ENCODE measurements around the gene CEP78. TPM values are rescaled to one million over a fixed set of nuclear protein-coding genes. Genes with fewer than 3 reads are reported as not detected.

Gene CEP78
- total RNA-seq, 2 donors from 2014 or later = 16.4 to 18.9 TPM

- H3K4me1 Mint-ChIP-seq = peaks cover 33% of the 10 kb centered on the region
- no peak overlapping the region for H3K4me3 Mint-ChIP-seq
- no peaks in the 10 kb centered on the region for H3K27me3 Mint-ChIP-seq
- no peaks in the 10 kb centered on the region for H3K9me3 ChIP-seq (ENCODE audit: control insufficient read depth, low read length, poor library complexity, severe bottlenecking)
- DNase-seq (no peak), ATAC-seq (no peak)
- H3K36me3 Mint-ChIP-seq (ENCODE audit: low read depth) = peaks cover 13% of the 10 kb centered on the region
- H3K27ac Mint-ChIP-seq = no peak overlapping the region
These were observed 7.3 kb downstream of the CEP78 start for GRCh38 chr9:78243130-78243529.

- DNase-seq (no peak), ATAC-seq (no peak)
- Mint-ChIP-seq H3K36me3 (ENCODE audit: low read depth) (peaks cover 12% of the 10 kb centered on the region), H3K27ac (peak overlapping the region; percentile 14), H3K4me3 (no peak overlapping the region), H3K4me1 (peaks cover 21% of the 10 kb centered on the region), H3K27me3 (no peaks in the 10 kb centered on the region)
- no peaks in the 10 kb centered on the region for H3K9me3 ChIP-seq (ENCODE audit: control insufficient read depth, low read length, poor library complexity, severe bottlenecking)
These were observed 9.5 kb downstream of the CEP78 start for GRCh38 chr9:78245401-78245800.

- peaks cover 9% of the 10 kb centered on the region for H3K36me3 Mint-ChIP-seq (ENCODE audit: low read depth)
- DNase-seq (no peak), ATAC-seq (no peak)
- no peak overlapping the region for H3K27ac Mint-ChIP-seq
- no peak overlapping the region for H3K4me3 Mint-ChIP-seq
- H3K4me1 Mint-ChIP-seq = peaks cover 8% of the 10 kb centered on the region
- no peaks in the 10 kb centered on the region for H3K27me3 Mint-ChIP-seq
- no peaks in the 10 kb centered on the region for H3K9me3 ChIP-seq (ENCODE audit: control insufficient read depth, low read length, poor library complexity, severe bottlenecking)
These were observed 12.8 kb downstream of the CEP78 start for GRCh38 chr9:78248635-78249034.

GRCh38 chr9:78249542-78249941 is 13.7 kb downstream of the CEP78 start:
- DNase-seq (no peak), ATAC-seq (no peak)
- Mint-ChIP-seq H3K36me3 (ENCODE audit: low read depth) (peaks cover 9% of the 10 kb centered on the region), H3K4me3 (no peak overlapping the region), H3K27me3 (no peaks in the 10 kb centered on the region), H3K27ac (no peak overlapping the region), H3K4me1 (peaks cover 8% of the 10 kb centered on the region)
- no peaks in the 10 kb centered on the region for H3K9me3 ChIP-seq (ENCODE audit: control insufficient read depth, low read length, poor library complexity, severe bottlenecking)

- H3K4me3 Mint-ChIP-seq = no peak overlapping the region
- DNase-seq (no peak), ATAC-seq (no peak)
- peaks cover under 1% of the 10 kb centered on the region for H3K4me1 Mint-ChIP-seq
- peaks cover 5% of the 10 kb centered on the region for H3K36me3 Mint-ChIP-seq (ENCODE audit: low read depth)
- H3K27me3 Mint-ChIP-seq = no peaks in the 10 kb centered on the region
- H3K27ac Mint-ChIP-seq = no peak overlapping the region
- no peaks in the 10 kb centered on the region for H3K9me3 ChIP-seq (ENCODE audit: control insufficient read depth, low read length, poor library complexity, severe bottlenecking)
These were observed 16.7 kb downstream of the CEP78 start for GRCh38 chr9:78252616-78253015.

GRCh38 chr9:78253285-78253684 is 17.4 kb downstream of the CEP78 start:
- ATAC-seq (no peak), DNase-seq (no peak)
- Mint-ChIP-seq H3K27me3 (no peaks in the 10 kb centered on the region), H3K27ac (no peak overlapping the region), H3K36me3 (ENCODE audit: low read depth) (peaks cover 5% of the 10 kb centered on the region), H3K4me3 (no peak overlapping the region), H3K4me1 (no peaks in the 10 kb centered on the region)
- H3K9me3 ChIP-seq (ENCODE audit: control insufficient read depth, low read length, poor library complexity, severe bottlenecking) = no peaks in the 10 kb centered on the region

GRCh38 chr9:78261403-78262001 is 25.6 kb downstream of the CEP78 start:
- no peak overlapping the region for H3K27ac Mint-ChIP-seq
- no peaks in the 10 kb centered on the region for H3K9me3 ChIP-seq (ENCODE audit: control insufficient read depth, low read length, poor library complexity, severe bottlenecking)
- DNase-seq (no peak), ATAC-seq (peak; percentile 50)
- no peaks in the 10 kb centered on the region for H3K27me3 Mint-ChIP-seq
- peaks cover 18% of the 10 kb centered on the region for H3K36me3 Mint-ChIP-seq (ENCODE audit: low read depth)
- no peak overlapping the region for H3K4me3 Mint-ChIP-seq
- peaks cover 7% of the 10 kb centered on the region for H3K4me1 Mint-ChIP-seq

GRCh38 chr9:78262655-78263054 is 26.8 kb downstream of the CEP78 start:
- Mint-ChIP-seq H3K27ac (no peak overlapping the region), H3K4me3 (no peak overlapping the region), H3K36me3 (ENCODE audit: low read depth) (peaks cover 17% of the 10 kb centered on the region), H3K4me1 (peaks cover 7% of the 10 kb centered on the region), H3K27me3 (no peaks in the 10 kb centered on the region)
- H3K9me3 ChIP-seq (ENCODE audit: control insufficient read depth, low read length, poor library complexity, severe bottlenecking) = no peaks in the 10 kb centered on the region
- no peak for ATAC-seq
- DNase-seq = no peak

- Mint-ChIP-seq H3K4me1 (peaks cover 7% of the 10 kb centered on the region), H3K27me3 (no peaks in the 10 kb centered on the region), H3K27ac (no peak overlapping the region), H3K4me3 (no peak overlapping the region), H3K36me3 (ENCODE audit: low read depth) (peaks cover 30% of the 10 kb centered on the region)
- ATAC-seq (no peak), DNase-seq (no peak)
- no peaks in the 10 kb centered on the region for H3K9me3 ChIP-seq (ENCODE audit: control insufficient read depth, low read length, poor library complexity, severe bottlenecking)
These were observed 32.0 kb downstream of the CEP78 start for GRCh38 chr9:78267889-78268288.

- Mint-ChIP-seq H3K27me3 (no peaks in the 10 kb centered on the region), H3K4me3 (no peak overlapping the region), H3K4me1 (peaks cover 3% of the 10 kb centered on the region), H3K27ac (no peak overlapping the region), H3K36me3 (ENCODE audit: low read depth) (peaks cover 26% of the 10 kb centered on the region)
- DNase-seq (no peak), ATAC-seq (no peak)
- H3K9me3 ChIP-seq (ENCODE audit: control insufficient read depth, low read length, poor library complexity, severe bottlenecking) = no peaks in the 10 kb centered on the region
These were observed 33.9 kb downstream of the CEP78 start for GRCh38 chr9:78269784-78270183.

GRCh38 chr9:78272307-78272706 is 36.4 kb downstream of the CEP78 start:
- ATAC-seq (no peak), DNase-seq (no peak)
- peaks cover 18% of the 10 kb centered on the region for H3K36me3 Mint-ChIP-seq (ENCODE audit: low read depth)
- H3K4me3 Mint-ChIP-seq = no peak overlapping the region
- H3K27me3 Mint-ChIP-seq = no peaks in the 10 kb centered on the region
- H3K9me3 ChIP-seq (ENCODE audit: control insufficient read depth, low read length, poor library complexity, severe bottlenecking) = no peaks in the 10 kb centered on the region
- no peaks in the 10 kb centered on the region for H3K4me1 Mint-ChIP-seq
- H3K27ac Mint-ChIP-seq = no peak overlapping the region

GRCh38 chr9:78273761-78274160 is 37.9 kb downstream of the CEP78 start:
- Mint-ChIP-seq H3K4me3 (no peak overlapping the region), H3K27me3 (no peaks in the 10 kb centered on the region), H3K4me1 (no peaks in the 10 kb centered on the region), H3K36me3 (ENCODE audit: low read depth) (peaks cover 11% of the 10 kb centered on the region), H3K27ac (no peak overlapping the region)
- no peak for ATAC-seq
- no peaks in the 10 kb centered on the region for H3K9me3 ChIP-seq (ENCODE audit: control insufficient read depth, low read length, poor library complexity, severe bottlenecking)
- DNase-seq = no peak

GRCh38 chr9:78278177-78278777 is 42.4 kb downstream of the CEP78 start:
- Mint-ChIP-seq H3K4me3 (no peak overlapping the region), H3K27me3 (no peaks in the 10 kb centered on the region), H3K36me3 (ENCODE audit: low read depth) (peaks cover 2% of the 10 kb centered on the region), H3K4me1 (no peaks in the 10 kb centered on the region), H3K27ac (no peak overlapping the region)
- no peak for DNase-seq
- no peak for ATAC-seq
- H3K9me3 ChIP-seq (ENCODE audit: control insufficient read depth, low read length, poor library complexity, severe bottlenecking) = no peaks in the 10 kb centered on the region

GRCh38 chr9:78278801-78279200 is 42.9 kb downstream of the CEP78 start:
- no peaks in the 10 kb centered on the region for H3K9me3 ChIP-seq (ENCODE audit: control insufficient read depth, low read length, poor library complexity, severe bottlenecking)
- Mint-ChIP-seq H3K4me1 (no peaks in the 10 kb centered on the region), H3K36me3 (ENCODE audit: low read depth) (peaks cover 2% of the 10 kb centered on the region), H3K27me3 (peaks cover 3% of the 10 kb centered on the region), H3K4me3 (no peak overlapping the region), H3K27ac (no peak overlapping the region)
- DNase-seq (no peak), ATAC-seq (no peak)

Measured in T-helper 17 cell (primary cell).